NCI-H1436 (cell line): ENCODE measurements around the gene NDC1.

Source experiments
- DNase-seq: peaks from one replicate; lab custom pipeline; 2025; lab: John Stamatoyannopoulos, UW

Gene NDC1

GRCh38 chr1:53731779-53732305 is 106.3 kb downstream of the NDC1 start:
- DNase-seq, result no peak

DNA sequence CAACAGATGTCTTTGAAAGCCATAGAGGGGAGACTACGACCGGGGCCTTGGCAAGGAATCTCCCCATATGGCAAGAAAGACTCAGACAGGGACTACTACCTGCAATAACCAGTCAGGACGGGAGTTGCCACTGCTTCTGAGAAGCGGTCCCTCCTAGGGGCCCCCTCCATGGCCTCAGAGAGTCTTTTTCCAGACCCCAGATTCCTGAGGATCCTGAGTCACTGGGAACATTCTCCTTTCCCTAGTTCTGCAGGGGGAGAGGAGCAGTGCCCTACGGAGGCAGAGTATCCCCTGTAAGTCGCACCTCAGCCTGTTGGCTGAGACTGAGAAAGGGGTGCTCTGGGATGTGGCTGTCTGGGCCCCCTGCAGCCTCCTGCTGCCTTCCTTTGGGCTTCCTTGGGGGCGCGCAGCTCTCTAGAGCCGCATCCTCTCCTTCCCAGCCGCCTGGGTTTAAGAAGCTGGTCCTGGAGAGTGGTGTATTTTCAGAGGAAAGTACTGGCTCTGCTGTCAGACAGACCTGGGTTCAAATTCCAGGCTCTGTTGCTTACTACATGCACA is 107.0 kb downstream of the NDC1 start:
- no peak for DNase-seq

DNA sequence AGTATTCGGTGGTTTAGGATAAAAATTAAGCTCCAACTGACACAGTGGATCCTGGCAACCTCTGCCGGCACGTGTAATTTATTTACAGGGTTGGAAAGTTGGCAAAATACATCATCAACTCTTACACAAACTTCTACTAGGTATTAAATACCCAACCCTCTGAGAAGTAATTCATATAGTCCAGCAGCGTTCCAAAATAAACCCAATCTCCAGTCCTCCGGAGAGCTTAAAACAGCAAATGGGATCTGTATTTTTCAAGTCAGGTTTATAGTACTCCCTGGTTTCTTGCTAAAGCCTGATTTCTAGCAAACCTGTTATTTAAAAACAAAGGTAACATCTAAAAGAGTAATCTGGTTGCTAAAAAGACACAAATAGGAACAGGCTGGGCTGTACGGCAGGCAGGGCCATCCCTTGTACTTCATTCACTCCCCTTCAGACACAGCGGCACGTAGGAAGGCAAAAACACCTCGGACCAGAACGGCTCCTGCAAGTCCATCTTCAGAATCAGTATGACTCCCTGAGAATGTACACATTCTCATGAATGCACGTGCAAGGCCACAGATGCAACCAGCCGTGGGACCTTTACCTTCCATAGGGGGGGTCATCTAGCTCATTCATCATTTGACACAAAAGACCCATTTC is 107.8 kb downstream of the NDC1 start:
- no peak for DNase-seq

DNA sequence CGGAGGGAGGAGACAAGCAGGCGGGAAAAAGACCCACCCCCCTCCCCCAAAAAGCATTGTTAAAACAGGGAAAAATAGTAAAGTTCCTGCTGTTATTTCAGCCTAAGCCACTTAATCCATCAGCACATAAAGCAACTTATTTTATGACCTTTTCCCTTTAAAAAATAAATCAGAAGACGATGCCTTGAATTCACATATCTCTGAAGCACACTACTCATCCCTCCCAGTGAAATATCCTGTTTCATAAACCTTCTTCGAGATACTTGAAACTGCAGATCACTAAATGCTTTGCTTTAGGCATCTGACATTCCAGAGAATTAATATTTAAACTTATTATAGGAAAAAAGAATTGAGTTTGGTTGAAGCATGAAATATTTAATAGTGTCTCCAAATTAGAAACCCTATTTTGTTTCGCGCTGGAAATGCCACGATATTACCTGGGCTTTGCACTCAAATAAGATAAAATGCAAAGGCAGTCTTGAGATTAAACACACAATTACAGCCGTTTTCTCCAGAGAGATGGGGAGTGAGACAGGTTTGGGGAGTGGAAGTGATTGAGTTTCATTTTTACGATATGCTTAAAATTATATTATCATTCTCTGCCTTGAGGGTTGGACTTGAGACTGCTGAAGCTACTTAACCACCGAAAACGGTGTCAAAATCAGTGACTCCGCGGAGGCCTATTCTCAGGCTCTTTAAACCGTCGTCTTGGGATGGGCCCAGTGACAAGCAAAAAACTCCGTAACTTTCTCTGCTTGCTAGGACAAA is 108.5 kb downstream of the NDC1 start:
- DNase-seq, result no peak

GRCh38 chr1:53728702-53729455 is 109.2 kb downstream of the NDC1 start:
- no peak for DNase-seq

GRCh38 chr1:53728196-53728595 is 109.9 kb downstream of the NDC1 start:
- DNase-seq, result no peak

- no peak for DNase-seq
These were observed 110.5 kb downstream of the NDC1 start for GRCh38 chr1:53727461-53728092.

DNA sequence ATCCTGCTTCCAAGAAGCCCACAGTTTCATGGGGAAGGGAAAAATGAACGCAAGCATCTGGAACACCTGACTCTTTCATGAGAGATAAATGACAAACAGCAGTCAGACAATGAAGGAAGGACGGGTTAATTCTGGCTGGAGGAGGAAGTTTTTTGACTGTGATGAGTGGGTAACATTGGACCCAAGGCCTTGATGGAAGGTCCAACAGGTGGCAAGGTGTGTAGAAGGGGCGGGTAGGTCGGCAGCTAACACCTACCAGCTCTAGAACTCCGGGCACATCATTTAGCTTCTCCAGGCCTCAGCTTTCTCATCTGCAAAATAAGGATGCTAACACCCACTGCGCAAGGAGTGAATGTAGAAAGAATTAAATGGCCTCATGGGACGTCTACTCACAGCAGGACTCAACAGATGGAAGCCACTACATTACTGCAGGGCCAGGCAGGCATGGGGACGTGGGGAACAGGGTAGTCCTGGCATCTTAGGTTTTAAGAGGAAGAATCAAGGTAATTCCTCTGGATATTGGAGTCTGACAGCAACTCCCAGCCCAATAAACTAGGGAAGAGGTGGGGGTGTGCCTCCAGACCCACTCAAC is 112.0 kb downstream of the NDC1 start:
- DNase-seq, result no peak

- no peak for DNase-seq
These were observed 112.8 kb downstream of the NDC1 start for GRCh38 chr1:53725238-53725689.

GRCh38 chr1:53722025-53722424 is 116.1 kb downstream of the NDC1 start:
- no peak for DNase-seq

DNA sequence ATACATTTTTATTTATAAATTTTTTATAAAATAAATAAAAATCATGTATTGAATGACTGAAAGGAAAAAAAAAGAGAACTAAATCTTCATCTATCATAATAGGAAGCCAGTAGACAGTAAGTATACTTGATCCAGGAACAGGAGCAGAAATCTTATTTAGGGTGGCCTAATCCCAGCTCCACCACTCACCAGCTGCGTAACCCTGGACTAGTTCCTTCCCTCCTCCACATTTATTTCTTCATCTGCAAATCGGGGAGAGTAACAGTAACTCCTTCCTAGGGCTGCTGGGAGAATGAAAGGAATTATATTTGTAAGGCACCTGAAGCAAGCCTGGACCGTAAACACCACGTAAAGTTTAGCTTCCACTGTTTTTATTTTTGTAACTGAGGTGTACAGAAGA is 117.0 kb downstream of the NDC1 start:
- DNase-seq, result no peak

- DNase-seq, result no peak
These were observed 118.6 kb downstream of the NDC1 start for GRCh38 chr1:53719469-53719868.

- DNase-seq, result no peak
These were observed 119.7 kb downstream of the NDC1 start for GRCh38 chr1:53718443-53718842.

DNA sequence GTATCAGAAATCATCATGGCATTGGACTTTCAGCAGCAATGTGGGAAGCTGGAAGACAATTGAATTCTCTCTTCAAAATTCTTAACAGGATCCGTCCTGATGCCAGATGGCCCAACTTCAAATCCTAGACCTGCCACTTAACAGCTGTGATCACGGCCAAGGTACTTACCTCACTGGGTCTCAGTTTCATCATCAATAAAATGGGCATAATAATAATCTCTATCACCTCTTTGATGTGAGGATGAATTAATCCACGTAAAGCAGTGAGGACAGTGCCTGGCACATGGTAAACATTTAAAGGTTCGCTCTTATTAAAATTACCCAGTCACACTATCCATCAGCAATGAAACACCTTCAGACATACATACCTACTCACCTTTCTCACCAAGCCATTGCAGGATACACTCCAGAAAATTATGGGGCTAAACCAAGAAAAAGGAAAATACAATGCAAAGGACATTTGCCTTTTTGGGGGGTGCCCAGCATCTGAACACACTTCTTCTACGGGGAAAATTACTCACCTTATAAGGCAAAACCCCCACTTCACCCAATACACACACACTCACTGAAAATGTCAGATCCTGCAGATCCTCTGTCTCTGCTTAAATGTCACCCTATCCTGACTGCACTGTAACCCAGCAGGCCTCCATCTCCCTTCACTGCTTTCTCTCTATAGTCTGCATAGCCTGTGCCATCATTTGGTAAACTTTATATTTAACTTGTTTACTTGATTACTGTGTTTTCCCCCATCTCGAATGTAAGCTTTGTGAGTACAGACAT is 120.9 kb downstream of the NDC1 start:
- DNase-seq, result no peak

DNA sequence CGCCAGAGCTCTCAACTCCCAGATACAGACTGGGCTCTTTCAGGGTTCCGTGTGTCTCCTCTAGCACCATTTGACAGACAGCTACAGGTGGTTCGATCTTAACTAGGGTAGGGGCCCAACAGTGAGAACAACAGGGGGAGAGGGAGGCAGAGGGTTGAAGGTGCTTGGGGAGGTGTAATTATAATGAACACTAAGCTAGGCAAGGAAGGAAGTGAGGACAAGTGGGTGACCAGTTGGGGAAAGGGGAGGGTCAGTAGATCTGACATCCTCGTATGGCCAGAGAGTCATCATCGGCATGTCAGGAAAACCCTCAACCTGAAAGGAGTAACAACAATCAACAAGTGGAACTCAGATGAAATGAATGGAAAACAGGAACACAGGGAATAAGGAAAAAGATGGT is 121.9 kb downstream of the NDC1 start:
- DNase-seq, result no peak

GRCh38 chr1:53715478-53715877 is 122.6 kb downstream of the NDC1 start:
- DNase-seq, result no peak
